DMS114 treated with DMSO at 0.1 percent for 48 hours (cell line): ENCODE data around the gene NAT16.

Source experiments
- DNase-seq: peaks from one replicate; lab custom pipeline; 2025; ENCODE audit not compliant: unreplicated experiment; lab: John Stamatoyannopoulos, UW

NAT16 gene

GRCh38 chr7:101172005-101172853, 7.9 kb downstream of the NAT16 start:
- no peak for DNase-seq

GRCh38 chr7:101171442-101171837, 8.7 kb downstream of the NAT16 start:
- no peak for DNase-seq

GRCh38 chr7:101170617-101171441, 9.3 kb downstream of the NAT16 start:
- DNase-seq, result no peak

GRCh38 chr7:101169838-101170551, 10.1 kb downstream of the NAT16 start:
- DNase-seq, result peak; percentile 58

GRCh38 chr7:101169110-101169837, 10.8 kb downstream of the NAT16 start:
- DNase-seq, result no peak

GRCh38 chr7:101168412-101169049, 11.6 kb downstream of the NAT16 start:
- no peak for DNase-seq

- DNase-seq, result no peak
Observed at GRCh38 chr7:101167645-101168411, 12.3 kb downstream of the NAT16 start.

- no peak for DNase-seq
Observed at GRCh38 chr7:101166909-101167644, 13.0 kb downstream of the NAT16 start.

- no peak for DNase-seq
Observed at GRCh38 chr7:101166648-101166908, 13.5 kb downstream of the NAT16 start.

- DNase-seq, result no peak
Observed at GRCh38 chr7:101165958-101166647, 14.0 kb downstream of the NAT16 start.

- peak; percentile 62 for DNase-seq
Observed at GRCh38 chr7:101165075-101165957, 14.8 kb downstream of the NAT16 start, which contains the start of gene VGF. Gene VGF, minus strand, starts transcription at chr7:101165569. Its CDS starts 726 bp downstream, at chr7:101164843.

- no peak for DNase-seq
Observed at GRCh38 chr7:101164071-101164840, 15.8 kb downstream of the NAT16 start.

- peak; percentile 37 for DNase-seq
Observed at GRCh38 chr7:101163279-101164070, 16.6 kb downstream of the NAT16 start.

- no peak for DNase-seq
Observed at GRCh38 chr7:101162551-101163278, 17.4 kb downstream of the NAT16 start.
